DMS 273 (cell line): ENCODE measurements around the gene ETF1.

ENCODE experiments used
- DNase-seq: peaks from one replicate; lab custom pipeline; 2025; ENCODE audit not compliant: unreplicated experiment; lab: John Stamatoyannopoulos, UW

The ETF1 gene

GRCh38 chr5:138464388-138465260, 78.4 kb downstream of the ETF1 start:
- peak; percentile 99 for DNase-seq

GRCh38 chr5:138464008-138464387, 79.0 kb downstream of the ETF1 start:
- DNase-seq, result peak; percentile 99

GRCh38 chr5:138463419-138464007, 79.5 kb downstream of the ETF1 start:
- no peak for DNase-seq

- no peak for DNase-seq
These were observed 81.5 kb downstream of the ETF1 start for GRCh38 chr5:138461343-138462125.

GRCh38 chr5:138460032-138460693, 82.9 kb downstream of the ETF1 start:
- DNase-seq, result no peak

- DNase-seq, result no peak
These were observed 83.6 kb downstream of the ETF1 start for GRCh38 chr5:138459311-138459933.

- DNase-seq, result no peak
These were observed 84.2 kb downstream of the ETF1 start for GRCh38 chr5:138458856-138459255.

- DNase-seq, result no peak
These were observed 84.7 kb downstream of the ETF1 start for GRCh38 chr5:138458384-138458783.

- no peak for DNase-seq
These were observed 85.3 kb downstream of the ETF1 start for GRCh38 chr5:138457531-138458275.
